ENCODE measurements around the gene OGFR. TPM values are rescaled to one million over a fixed set of nuclear protein-coding genes. Genes with fewer than 3 reads are reported as not detected.
"Not testable (repeated sequence)": the region's sequence is repeated elsewhere in the genome, so short reads cannot be mapped to it uniquely, and the experiment has no call there.

Gene OGFR
- total RNA-seq, 1 donor: 33.7 TPM

GRCh38 chr20:62849431-62849830 is 44.8 kb downstream of the OGFR start:
- no peak for DNase-seq (ENCODE audit: low read depth)
- H3K4me3 ChIP-seq (ENCODE audit: low read depth, low read length): no peak overlapping the region
- TF ChIP-seq CTCF (IDR thresholded peaks at IDR 0.05; ENCODE audit: insufficient read depth, low read depth, low read length): no peak

- no peak for TF ChIP-seq CTCF (IDR thresholded peaks at IDR 0.05; ENCODE audit: insufficient read depth, low read depth, low read length)
- DNase-seq (ENCODE audit: low read depth): no peak
Measured at GRCh38 chr20:62850333-62850974, 45.8 kb downstream of the OGFR start.

GRCh38 chr20:62852196-62852595 is 47.6 kb downstream of the OGFR start:
- no peak for DNase-seq (ENCODE audit: low read depth)
- no peak for TF ChIP-seq CTCF (IDR thresholded peaks at IDR 0.05; ENCODE audit: insufficient read depth, low read depth, low read length)

More at GRCh38 chr20:62850333-62850974, 45.8 kb downstream of the OGFR start:
- no peak overlapping the region for H3K4me3 ChIP-seq (ENCODE audit: low read depth, low read length)

GRCh38 chr20:62852841-62853240 is 48.2 kb downstream of the OGFR start:
- no peak overlapping the region for H3K4me3 ChIP-seq (ENCODE audit: low read depth, low read length)
- DNase-seq (ENCODE audit: low read depth): no peak
- TF ChIP-seq CTCF (IDR thresholded peaks at IDR 0.05; ENCODE audit: insufficient read depth, low read depth, low read length): no peak

More at GRCh38 chr20:62852196-62852595, 47.6 kb downstream of the OGFR start:
- H3K4me3 ChIP-seq (ENCODE audit: low read depth, low read length): no peak overlapping the region

- not testable (repeated sequence) for DNase-seq (ENCODE audit: low read depth); H3K4me3 ChIP-seq (ENCODE audit: low read depth, low read length)
Measured at GRCh38 chr20:62853304-62853703, 48.7 kb downstream of the OGFR start.

- no peak for DNase-seq (ENCODE audit: low read depth)
- TF ChIP-seq CTCF (IDR thresholded peaks at IDR 0.05; ENCODE audit: insufficient read depth, low read depth, low read length): no peak
- no peak overlapping the region for H3K4me3 ChIP-seq (ENCODE audit: low read depth, low read length)
Measured at GRCh38 chr20:62854121-62854520, 49.5 kb downstream of the OGFR start.

GRCh38 chr20:62855120-62855519 is 50.5 kb downstream of the OGFR start:
- no peak overlapping the region for H3K4me3 ChIP-seq (ENCODE audit: low read depth, low read length)
- DNase-seq (ENCODE audit: low read depth): no peak
- TF ChIP-seq CTCF (IDR thresholded peaks at IDR 0.05; ENCODE audit: insufficient read depth, low read depth, low read length): no peak
